BE2C (cell line): ENCODE results near the gene BMP10.
A peak's percentile ranks its signal among the peaks of the same experiment; 100 is the strongest.

Source experiments
- DNase-seq: peaks from one replicate; pipeline ENCODE4 v3.0.0-alpha.2; 2020
- H3K27me3 ChIP-seq: fragments of 250-450 bp; sonication (Bioruptor Pico); 2 replicates; pipeline ENCODE4 v1.5.1; 2020; ENCODE audit warnings: mild to moderate bottlenecking
- H3K36me3 ChIP-seq: fragments of 250-450 bp; sonication (Bioruptor Pico); 2 replicates; pipeline ENCODE4 v1.5.1; 2020; ENCODE audit warnings: mild to moderate bottlenecking
- H3K4me1 ChIP-seq: fragments of 250-450 bp; sonication (Bioruptor Pico); 2 replicates; pipeline ENCODE4 v1.5.1; 2020
- H3K4me3 ChIP-seq: 2 replicates; pipeline ENCODE4 v1.5.1; 2011; ENCODE audit warnings: low read depth, low read length
- H3K9me3 ChIP-seq: fragments of 250-450 bp; sonication (Bioruptor Pico); 2 replicates; pipeline ENCODE4 v1.5.1; 2020
- CTCF ChIP-seq: IDR thresholded peaks from 2 replicates; pipeline ENCODE4 v1.5.1; 2012; ENCODE audit warnings: mild to moderate bottlenecking, low read depth, low read length

Gene BMP10

DNA sequence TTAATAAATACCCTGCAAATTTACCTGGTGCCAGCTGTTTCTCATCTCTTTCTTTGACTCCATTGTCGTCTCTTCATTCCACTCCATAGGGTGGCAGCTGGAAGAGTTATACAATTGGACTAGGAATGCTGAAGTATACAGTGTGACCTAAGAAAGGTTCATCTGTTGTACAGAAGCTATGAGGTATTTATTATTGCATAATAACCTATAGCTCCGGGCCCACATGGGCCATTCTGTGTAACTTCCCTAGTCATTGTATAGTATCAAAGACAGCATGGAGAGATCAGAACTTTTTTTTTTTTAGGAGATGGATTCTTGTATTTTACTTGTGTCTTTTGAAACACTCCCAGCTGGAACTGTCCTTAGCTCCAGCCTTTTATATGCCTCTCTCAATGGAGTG, 26.2 kb downstream of the BMP10 start:
- H3K4me3 ChIP-seq: no peak overlapping the region
- no peaks in the 10 kb centered on the region for H3K9me3 ChIP-seq
- no peak for DNase-seq
- H3K36me3 ChIP-seq: no peaks in the 10 kb centered on the region
- TF ChIP-seq CTCF: no peak
- H3K4me1 ChIP-seq: no peaks in the 10 kb centered on the region
- peaks cover 3% of the 10 kb centered on the region; the same call in 1 of the 2 replicates for H3K27me3 ChIP-seq

GRCh38 chr2:68839260-68839833, 31.9 kb downstream of the BMP10 start:
- Histone ChIP-seq H3K27me3 (peaks cover 3% of the 10 kb centered on the region; the same call in 1 of the 2 replicates), H3K36me3 (no peaks in the 10 kb centered on the region), H3K4me3 (no peak overlapping the region), H3K9me3 (no peaks in the 10 kb centered on the region), H3K4me1 (no peaks in the 10 kb centered on the region)
- DNase-seq: no peak
- peak; percentile 48 for TF ChIP-seq CTCF

- Histone ChIP-seq H3K36me3 (no peaks in the 10 kb centered on the region), H3K4me1 (no peaks in the 10 kb centered on the region), H3K9me3 (no peaks in the 10 kb centered on the region), H3K27me3 (peaks cover 3% of the 10 kb centered on the region; the same call in 1 of the 2 replicates), H3K4me3 (no peak overlapping the region)
- DNase-seq: no peak
- no peak for TF ChIP-seq CTCF
Observed at GRCh38 chr2:68838641-68839040, 32.6 kb downstream of the BMP10 start.

GRCh38 chr2:68837861-68838341, 33.3 kb downstream of the BMP10 start:
- Histone ChIP-seq H3K4me3 (no peak overlapping the region), H3K4me1 (no peaks in the 10 kb centered on the region)
- no peak for DNase-seq

DNA sequence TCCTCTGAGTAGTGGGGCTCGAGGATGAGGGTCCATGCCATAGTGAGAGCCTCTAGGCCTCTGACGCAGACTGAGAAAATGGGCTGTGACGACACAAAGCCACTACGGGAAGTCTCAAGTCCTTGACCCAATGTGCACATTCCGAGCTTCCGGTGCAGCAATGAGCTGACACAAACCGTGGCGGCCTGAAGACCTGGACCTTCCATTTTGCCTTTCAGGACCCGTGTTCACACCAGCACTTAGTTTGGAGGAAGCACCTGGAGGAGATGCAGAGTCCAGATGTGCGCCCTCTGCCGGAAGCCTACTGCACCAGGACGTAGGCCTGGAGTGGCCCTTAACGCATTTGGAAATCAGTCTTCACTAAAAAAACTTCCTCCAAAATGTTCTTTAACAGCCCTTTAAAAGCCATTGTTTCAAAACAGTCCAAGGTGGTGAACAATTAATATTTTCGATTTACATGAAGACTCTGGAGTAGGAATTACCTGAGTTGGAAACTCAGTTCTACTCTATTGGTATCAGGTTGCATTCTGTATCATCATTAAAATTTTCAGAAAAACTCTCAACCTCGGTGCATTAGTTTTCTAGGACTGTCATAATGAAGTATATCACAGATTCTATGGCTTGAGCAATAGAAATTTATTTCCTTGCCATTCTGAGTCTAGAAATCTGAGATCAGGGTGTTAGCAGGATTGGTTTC, 33.9 kb downstream of the BMP10 start:
- no peaks in the 10 kb centered on the region for H3K27me3 ChIP-seq
- H3K9me3 ChIP-seq: no peaks in the 10 kb centered on the region
- no peaks in the 10 kb centered on the region for H3K4me1 ChIP-seq
- H3K4me3 ChIP-seq: no peak overlapping the region
- DNase-seq: no peak
- no peak for TF ChIP-seq CTCF
- no peaks in the 10 kb centered on the region for H3K36me3 ChIP-seq

More at GRCh38 chr2:68837861-68838341, 33.3 kb downstream of the BMP10 start:
- peaks cover 1% of the 10 kb centered on the region; the same call in 1 of the 2 replicates for H3K27me3 ChIP-seq
- no peaks in the 10 kb centered on the region for H3K9me3 ChIP-seq
- no peaks in the 10 kb centered on the region for H3K36me3 ChIP-seq
- TF ChIP-seq CTCF: no peak

GRCh38 chr2:68835621-68836020, 35.6 kb downstream of the BMP10 start:
- Histone ChIP-seq H3K36me3 (no peaks in the 10 kb centered on the region), H3K9me3 (no peaks in the 10 kb centered on the region), H3K4me1 (no peaks in the 10 kb centered on the region), H3K27me3 (no peaks in the 10 kb centered on the region), H3K4me3 (no peak overlapping the region)
- no peak for DNase-seq
- TF ChIP-seq CTCF: no peak
